HL-60 (cell line): Measurements from ENCODE around the gene EPHX1.
"Not testable (repeated sequence)": the region's sequence is repeated elsewhere in the genome, so short reads cannot be mapped to it uniquely, and the experiment has no call there.

ENCODE experiments used
- POLR2AphosphoS5 ChIP-seq: IDR thresholded peaks from 2 replicates; pipeline ENCODE4 v1.6.1; 2012; ENCODE audit warnings: low read depth
- SPI1 ChIP-seq: IDR thresholded peaks from 2 replicates; pipeline ENCODE4 v1.6.1; 2012; ENCODE audit warnings: low read depth, mild to moderate bottlenecking, borderline replicate concordance
- TF ChIP-seq, protein P1 (sequence below): IDR thresholded peaks from one replicate; pipeline ENCODE4 v1.5.1; 2011; ENCODE audit warnings: low read length, control low read depth, inconsistent platforms; ENCODE audit not compliant: insufficient read depth

DNA sequence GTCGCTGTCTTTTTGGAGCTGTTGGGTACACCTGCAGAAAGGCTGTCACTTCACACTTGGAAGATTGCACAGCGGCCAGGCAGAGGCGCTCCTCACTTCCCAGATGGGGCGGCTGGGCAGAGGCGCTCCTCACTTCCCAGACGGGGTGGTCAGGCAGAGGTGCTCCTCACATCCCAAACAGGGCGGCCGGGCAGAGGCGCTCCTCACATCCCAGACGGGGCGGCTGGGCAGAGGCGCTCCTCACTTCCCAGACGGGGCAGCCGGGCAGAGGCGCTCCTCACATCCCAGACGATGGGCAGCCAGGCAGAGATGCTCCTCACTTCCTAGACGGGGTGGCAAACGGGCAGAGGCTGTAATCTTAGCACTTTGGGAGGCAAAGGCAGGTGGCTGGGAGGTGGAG is 13.8 kb upstream of the EPHX1 start:
- not testable (repeated sequence) for TF ChIP-seq POLR2AphosphoS5, SPI1
- TF ChIP-seq, protein P1, sequence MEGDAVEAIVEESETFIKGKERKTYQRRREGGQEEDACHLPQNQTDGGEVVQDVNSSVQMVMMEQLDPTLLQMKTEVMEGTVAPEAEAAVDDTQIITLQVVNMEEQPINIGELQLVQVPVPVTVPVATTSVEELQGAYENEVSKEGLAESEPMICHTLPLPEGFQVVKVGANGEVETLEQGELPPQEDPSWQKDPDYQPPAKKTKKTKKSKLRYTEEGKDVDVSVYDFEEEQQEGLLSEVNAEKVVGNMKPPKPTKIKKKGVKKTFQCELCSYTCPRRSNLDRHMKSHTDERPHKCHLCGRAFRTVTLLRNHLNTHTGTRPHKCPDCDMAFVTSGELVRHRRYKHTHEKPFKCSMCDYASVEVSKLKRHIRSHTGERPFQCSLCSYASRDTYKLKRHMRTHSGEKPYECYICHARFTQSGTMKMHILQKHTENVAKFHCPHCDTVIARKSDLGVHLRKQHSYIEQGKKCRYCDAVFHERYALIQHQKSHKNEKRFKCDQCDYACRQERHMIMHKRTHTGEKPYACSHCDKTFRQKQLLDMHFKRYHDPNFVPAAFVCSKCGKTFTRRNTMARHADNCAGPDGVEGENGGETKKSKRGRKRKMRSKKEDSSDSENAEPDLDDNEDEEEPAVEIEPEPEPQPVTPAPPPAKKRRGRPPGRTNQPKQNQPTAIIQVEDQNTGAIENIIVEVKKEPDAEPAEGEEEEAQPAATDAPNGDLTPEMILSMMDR, result not testable (repeated sequence)
